GM06990 (cell line): ENCODE results near the gene CCDC14.

Experiments
- DNase-seq: peaks from one replicate; pipeline ENCODE4 v3.0.0-alpha.2; 2011; ENCODE audit not compliant: insufficient read length; ENCODE audit errors: extremely low read depth
- H3K27me3 ChIP-seq: replicated peaks from 2 replicates; pipeline ENCODE4 v1.6.0; 2011; ENCODE audit warnings: low read length; ENCODE audit not compliant: control insufficient read depth, insufficient read depth
- H3K36me3 ChIP-seq: 2 replicates; pipeline ENCODE4 v1.5.1; 2011; ENCODE audit warnings: low read length; ENCODE audit not compliant: control insufficient read depth, insufficient read depth
- H3K4me3 ChIP-seq: replicated peaks from 2 replicates; pipeline ENCODE4 v1.5.1; 2011; ENCODE audit warnings: low read depth, mild to moderate bottlenecking, control low read depth, low read length
- TF ChIP-seq, protein P1 (sequence below): IDR thresholded peaks from 2 replicates; pipeline ENCODE4 v1.5.1; 2011; ENCODE audit warnings: low read length, control low read depth, mild to moderate bottlenecking, inconsistent platforms; ENCODE audit not compliant: insufficient read depth, poor library complexity, severe bottlenecking

CCDC14 gene

DNA sequence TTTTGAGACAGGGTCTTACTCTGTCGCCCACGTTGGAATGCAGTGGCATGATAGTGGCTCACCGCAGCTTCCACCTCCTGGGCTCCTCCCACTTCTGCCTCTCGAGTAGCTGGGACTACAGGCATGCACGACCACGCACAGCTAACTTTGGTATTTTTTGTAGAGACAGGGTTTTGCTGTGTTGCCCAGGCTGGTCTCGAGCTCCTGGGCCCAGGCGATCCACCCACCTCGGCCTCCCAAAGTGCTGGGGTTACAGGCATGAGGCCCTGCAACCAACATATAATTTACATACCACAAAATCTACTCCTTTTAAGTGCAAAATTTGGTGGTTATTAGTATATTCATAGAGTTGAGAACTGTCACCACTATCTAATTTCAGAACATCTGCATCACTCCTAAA is 31.7 kb downstream of the CCDC14 start:
- Histone ChIP-seq H3K36me3 (no peaks in the 10 kb centered on the region; the same call in 1 of the 2 replicates), H3K4me3 (no peak overlapping the region), H3K27me3 (no peaks in the 10 kb centered on the region)
- DNase-seq: no peak
- TF ChIP-seq, protein P1, sequence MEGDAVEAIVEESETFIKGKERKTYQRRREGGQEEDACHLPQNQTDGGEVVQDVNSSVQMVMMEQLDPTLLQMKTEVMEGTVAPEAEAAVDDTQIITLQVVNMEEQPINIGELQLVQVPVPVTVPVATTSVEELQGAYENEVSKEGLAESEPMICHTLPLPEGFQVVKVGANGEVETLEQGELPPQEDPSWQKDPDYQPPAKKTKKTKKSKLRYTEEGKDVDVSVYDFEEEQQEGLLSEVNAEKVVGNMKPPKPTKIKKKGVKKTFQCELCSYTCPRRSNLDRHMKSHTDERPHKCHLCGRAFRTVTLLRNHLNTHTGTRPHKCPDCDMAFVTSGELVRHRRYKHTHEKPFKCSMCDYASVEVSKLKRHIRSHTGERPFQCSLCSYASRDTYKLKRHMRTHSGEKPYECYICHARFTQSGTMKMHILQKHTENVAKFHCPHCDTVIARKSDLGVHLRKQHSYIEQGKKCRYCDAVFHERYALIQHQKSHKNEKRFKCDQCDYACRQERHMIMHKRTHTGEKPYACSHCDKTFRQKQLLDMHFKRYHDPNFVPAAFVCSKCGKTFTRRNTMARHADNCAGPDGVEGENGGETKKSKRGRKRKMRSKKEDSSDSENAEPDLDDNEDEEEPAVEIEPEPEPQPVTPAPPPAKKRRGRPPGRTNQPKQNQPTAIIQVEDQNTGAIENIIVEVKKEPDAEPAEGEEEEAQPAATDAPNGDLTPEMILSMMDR: no peak

DNA sequence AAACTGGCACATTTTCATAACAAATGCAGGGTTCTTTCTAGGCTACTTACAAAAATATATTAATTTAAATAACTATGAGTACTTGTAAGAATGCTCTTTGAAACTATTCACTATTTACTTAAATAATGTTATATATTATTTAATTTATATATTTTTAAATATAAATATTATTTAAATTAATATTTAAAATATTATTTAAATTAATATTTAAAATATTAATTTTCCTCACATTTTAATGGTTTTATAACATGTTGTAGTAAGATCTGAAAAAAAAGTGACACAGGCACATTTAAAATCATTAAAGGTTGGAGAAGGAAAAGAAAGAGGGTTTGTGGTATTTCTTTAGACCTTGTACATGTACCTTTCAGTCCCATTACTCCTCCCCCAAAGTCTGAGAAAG is 34.6 kb downstream of the CCDC14 start:
- TF ChIP-seq, protein P1: no peak
- Histone ChIP-seq H3K4me3 (no peak overlapping the region), H3K36me3 (no peaks in the 10 kb centered on the region; the same call in 1 of the 2 replicates), H3K27me3 (no peaks in the 10 kb centered on the region)
- DNase-seq: no peak

DNA sequence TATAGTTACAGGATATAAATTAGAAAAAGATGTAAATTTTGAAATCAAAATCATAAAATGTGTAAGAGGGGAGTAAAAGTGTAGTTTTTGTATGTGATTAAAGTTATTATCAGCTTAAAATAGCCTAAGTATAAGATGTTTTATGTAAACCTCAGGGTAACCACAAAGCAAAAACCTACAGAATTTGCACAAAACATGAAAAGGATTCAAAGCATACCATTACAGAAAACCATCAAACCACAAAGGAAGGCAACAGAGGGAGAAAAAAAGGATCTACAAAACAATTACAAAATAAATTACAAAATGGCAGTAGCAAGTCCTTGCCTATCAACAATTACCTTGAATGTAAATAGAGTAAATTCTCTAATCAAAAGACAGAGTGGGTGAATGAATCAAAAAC is 40.2 kb downstream of the CCDC14 start:
- no peak for DNase-seq

DNA sequence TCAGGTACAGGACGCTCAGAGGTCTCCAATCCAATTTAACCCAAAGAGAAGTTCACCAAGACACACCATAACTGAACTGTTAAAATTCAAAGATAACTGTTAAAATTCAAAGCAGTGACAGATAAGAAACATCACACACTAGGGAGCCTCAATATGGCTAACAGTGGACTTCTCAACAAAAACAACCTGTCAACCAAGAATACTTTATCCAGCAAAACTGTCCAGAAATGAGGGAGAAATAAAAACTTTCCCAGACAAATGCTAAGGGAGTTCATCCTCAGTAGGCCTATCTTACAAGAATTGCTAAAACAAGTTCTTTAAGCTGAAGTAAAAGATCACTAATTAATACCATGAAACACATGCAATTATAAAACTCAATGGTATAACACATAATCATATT is 40.6 kb downstream of the CCDC14 start:
- no peak for DNase-seq

More for the DNA sequence above, 40.2 kb downstream of the CCDC14 start:
- Histone ChIP-seq H3K27me3 (no peaks in the 10 kb centered on the region), H3K36me3 (peaks cover 4% of the 10 kb centered on the region; the same call in 1 of the 2 replicates), H3K4me3 (no peak overlapping the region)
- TF ChIP-seq, protein P1: no peak

DNA sequence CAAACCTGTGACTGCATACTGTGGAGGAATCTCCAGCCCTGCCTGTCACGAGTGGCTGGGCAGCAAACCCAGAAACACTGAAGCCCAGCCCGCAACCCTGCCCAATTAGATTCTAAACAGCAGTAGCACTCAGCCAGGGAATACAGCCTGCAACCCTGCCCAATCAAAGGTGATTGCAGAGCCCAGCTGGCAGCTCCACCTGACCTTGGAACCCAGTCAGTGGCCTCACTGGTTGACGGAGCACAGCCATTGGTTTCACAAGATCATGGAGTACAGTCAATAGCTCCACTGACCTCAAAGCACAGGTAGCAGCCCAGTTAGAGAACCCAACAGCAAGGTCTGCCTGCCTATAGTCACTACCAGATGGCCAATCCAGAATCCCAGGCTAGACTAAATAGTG is 41.7 kb downstream of the CCDC14 start:
- Histone ChIP-seq H3K36me3 (peaks cover 4% of the 10 kb centered on the region; the same call in 1 of the 2 replicates), H3K4me3 (no peak overlapping the region), H3K27me3 (no peaks in the 10 kb centered on the region)
- no peak for DNase-seq
- TF ChIP-seq, protein P1: no peak

More for the DNA sequence above, 40.6 kb downstream of the CCDC14 start:
- Histone ChIP-seq H3K36me3 (peaks cover 4% of the 10 kb centered on the region; the same call in 1 of the 2 replicates), H3K4me3 (no peak overlapping the region), H3K27me3 (no peaks in the 10 kb centered on the region)
- TF ChIP-seq, protein P1: no peak

DNA sequence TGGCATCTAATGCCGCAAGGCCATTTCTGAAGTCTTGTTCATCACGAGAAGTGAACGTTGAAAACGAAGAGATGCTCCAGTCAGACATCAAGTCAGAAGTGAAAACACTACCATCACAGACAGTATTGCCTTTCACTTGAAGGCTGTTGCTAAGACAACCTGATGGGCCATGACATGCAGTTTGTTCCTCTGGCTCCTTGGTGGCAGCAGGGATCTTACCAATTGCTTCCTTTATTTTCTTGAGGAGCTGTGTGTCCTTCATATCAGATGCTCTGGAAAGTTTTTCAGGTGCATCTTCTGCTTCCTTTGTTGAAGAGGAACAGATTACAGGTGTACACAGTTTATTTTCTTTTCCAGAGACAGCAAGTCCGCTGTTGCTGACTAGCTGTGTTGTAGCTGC is 46.2 kb downstream of the CCDC14 start:
- no peaks in the 10 kb centered on the region for H3K27me3 ChIP-seq
- TF ChIP-seq, protein P1: no peak
- H3K36me3 ChIP-seq: peaks cover 4% of the 10 kb centered on the region; the same call in 1 of the 2 replicates
- no peak overlapping the region for H3K4me3 ChIP-seq
- DNase-seq: no peak
